ENCODE results near the gene AMOTL1.

DNA sequence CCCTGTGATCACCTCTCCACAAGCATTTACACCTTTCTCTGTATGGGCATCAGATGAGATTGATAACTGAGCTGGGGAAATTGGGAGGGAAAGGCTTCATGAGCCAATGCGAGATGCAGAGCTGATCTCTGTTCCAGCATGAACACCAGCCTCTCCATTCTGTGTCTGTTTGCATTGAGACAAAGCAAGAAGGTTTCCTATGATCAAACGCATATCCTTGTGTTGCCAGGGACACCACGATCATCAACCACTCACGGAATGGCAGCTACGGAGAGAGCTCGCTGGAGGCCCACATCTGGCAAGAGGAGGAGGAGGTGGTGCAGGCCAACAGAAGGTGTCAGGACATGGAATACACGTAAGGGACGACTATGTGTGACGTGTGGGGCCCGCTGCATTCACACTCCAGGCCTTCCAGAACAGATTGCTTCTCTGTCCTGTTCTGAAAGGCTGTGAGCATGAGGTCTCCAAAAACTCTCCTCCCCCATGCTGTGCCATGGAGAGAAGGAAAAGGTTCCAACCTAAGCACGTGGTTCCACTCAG lies 96.4 kb downstream of the AMOTL1 start:
- TF ChIP-seq, protein P1, sequence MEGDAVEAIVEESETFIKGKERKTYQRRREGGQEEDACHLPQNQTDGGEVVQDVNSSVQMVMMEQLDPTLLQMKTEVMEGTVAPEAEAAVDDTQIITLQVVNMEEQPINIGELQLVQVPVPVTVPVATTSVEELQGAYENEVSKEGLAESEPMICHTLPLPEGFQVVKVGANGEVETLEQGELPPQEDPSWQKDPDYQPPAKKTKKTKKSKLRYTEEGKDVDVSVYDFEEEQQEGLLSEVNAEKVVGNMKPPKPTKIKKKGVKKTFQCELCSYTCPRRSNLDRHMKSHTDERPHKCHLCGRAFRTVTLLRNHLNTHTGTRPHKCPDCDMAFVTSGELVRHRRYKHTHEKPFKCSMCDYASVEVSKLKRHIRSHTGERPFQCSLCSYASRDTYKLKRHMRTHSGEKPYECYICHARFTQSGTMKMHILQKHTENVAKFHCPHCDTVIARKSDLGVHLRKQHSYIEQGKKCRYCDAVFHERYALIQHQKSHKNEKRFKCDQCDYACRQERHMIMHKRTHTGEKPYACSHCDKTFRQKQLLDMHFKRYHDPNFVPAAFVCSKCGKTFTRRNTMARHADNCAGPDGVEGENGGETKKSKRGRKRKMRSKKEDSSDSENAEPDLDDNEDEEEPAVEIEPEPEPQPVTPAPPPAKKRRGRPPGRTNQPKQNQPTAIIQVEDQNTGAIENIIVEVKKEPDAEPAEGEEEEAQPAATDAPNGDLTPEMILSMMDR (IDR thresholded peaks at IDR 0.05), result no peak
- no peak for TF ChIP-seq ZFX (IDR thresholded peaks at IDR 0.05; ENCODE audit: borderline replicate concordance)
